A549 (cell line): ENCODE data around the gene BCL2L15. TPM values are rescaled to one million over a fixed set of nuclear protein-coding genes. Genes with fewer than 3 reads are reported as not detected.

ENCODE experiments used
- ATAC-seq, 2 experiments: fragments of 200-7000 bp in 1 of 2; fragments of >200 bp in 1 of 2; cut with Nextera tagmentation in 1 of 2; cut with Tn5 transposase in 1 of 2; 3 replicates each; pipeline versions ENCODE4 v1.8.0 to v1.9.1; 2018 to 2020; ENCODE audit warnings: mild to moderate bottlenecking in 1 of 2, moderate library complexity in 1 of 2
- CTCF ChIA-PET: fragments of 300-600 bp; sonication (Branson Sonifier 250); formaldehyde crosslinking; extraction: SDS; loops from one replicate; lab custom pipeline; 2021; ENCODE audit warnings: antibody characterized with exemption, inconsistent platforms; lab: Yijun Ruan, JAX
- POLR2A ChIA-PET: fragments of 350-600 bp; formaldehyde crosslinking; extraction: SDS; loops from one replicate; lab custom pipeline; 2021; ENCODE audit warnings: antibody characterized with exemption, inconsistent platforms; lab: Yijun Ruan, JAX
- DNase-seq, 2 experiments: peaks; one replicate each; pipeline versions ENCODE4 v3.0.0 to v3.0.0-alpha.2; 2011 to 2016; ENCODE audit warnings: low read depth in 1 of 2, low spot score in 1 of 2
- FAIRE-seq: peaks from 2 replicates; lab custom pipeline; 2011; peaks lifted over from hg19 to GRCh38; lab: Jason Lieb, UNC
- H3K27ac ChIP-seq, 2 experiments: fragments of >200 bp; sonication (Bioruptor Twin); formaldehyde crosslinking; 3 replicates each; pipeline ENCODE4 v1.5.1; 2016 to 2017
- H3K4me1 ChIP-seq: fragments of >200 bp; sonication (Bioruptor Twin); formaldehyde crosslinking; 3 replicates; pipeline ENCODE4 v1.6.1; 2016
- H3K4me2 ChIP-seq: fragments of >200 bp; sonication (Bioruptor Twin); formaldehyde crosslinking; 3 replicates; pipeline ENCODE4 v1.6.1; 2016
- H3K4me3 ChIP-seq: fragments of >200 bp; sonication (Bioruptor Twin); formaldehyde crosslinking; 3 replicates; pipeline ENCODE4 v1.5.1; 2016
- H3K9me3 ChIP-seq: fragments of >200 bp; sonication (Bioruptor Twin); formaldehyde crosslinking; 3 replicates; pipeline ENCODE4 v1.6.1; 2016
- BHLHE40 ChIP-seq: IDR thresholded peaks from 2 replicates; pipeline ENCODE4 v1.6.1; 2012; ENCODE audit warnings: low read depth, low read length, inconsistent platforms
- CBX8 ChIP-seq: fragments of 200-600 bp; sonication (generic); IDR thresholded peaks from 2 replicates; pipeline ENCODE4 v1.6.1; 2016
- CHD4 ChIP-seq: fragments of 200-600 bp; sonication (generic); IDR thresholded peaks from 2 replicates; pipeline ENCODE4 v1.6.1; 2016; ENCODE audit warnings: antibody characterized with exemption, mild to moderate bottlenecking, borderline replicate concordance
- CTCF ChIP-seq: fragments of >200 bp; sonication (Bioruptor Twin); formaldehyde crosslinking; IDR thresholded peaks from 3 replicates; pipeline ENCODE4 v1.5.1; 2016
- EHF ChIP-seq: fragments of 250-450 bp; sonication (Bioruptor Pico); IDR thresholded peaks from 2 replicates; pipeline ENCODE4 v1.5.0; 2020; ENCODE audit warnings: mild to moderate bottlenecking
- FOSB ChIP-seq: fragments of 250-450 bp; sonication (Bioruptor Pico); IDR thresholded peaks from 2 replicates; pipeline ENCODE4 v1.5.0; 2020; ENCODE audit warnings: mild to moderate bottlenecking, moderate library complexity
- FOSL2 ChIP-seq, 2 experiments: fragments of 450-650 bp in 1 of 2; fragments of >200 bp in 1 of 2; sonication (Bioruptor Twin) in 1 of 2; formaldehyde crosslinking; IDR thresholded peaks; 2 replicates each; pipeline versions ENCODE4 v1.5.0 to v1.6.1; 2016 to 2020; ENCODE audit warnings: mild to moderate bottlenecking in 1 of 2, moderate library complexity in 1 of 2
- GATA3 ChIP-seq: IDR thresholded peaks from 2 replicates; pipeline ENCODE4 v1.6.1; 2012; ENCODE audit warnings: borderline replicate concordance
- HOXA7 ChIP-seq: fragments of 250-450 bp; sonication (Bioruptor Pico); IDR thresholded peaks from 2 replicates; pipeline ENCODE4 v1.5.0; 2020; ENCODE audit warnings: mild to moderate bottlenecking, moderate library complexity
- KDM5A ChIP-seq: fragments of 200-600 bp; sonication (generic); IDR thresholded peaks from 2 replicates; pipeline ENCODE4 v1.6.1; 2016; ENCODE audit warnings: antibody characterized with exemption, mild to moderate bottlenecking
- MAFK ChIP-seq: fragments of 450-650 bp; IDR thresholded peaks from 2 replicates; pipeline ENCODE4 v1.6.1; 2014; ENCODE audit not compliant: partially characterized antibody
- MAX ChIP-seq: IDR thresholded peaks from 2 replicates; pipeline ENCODE4 v1.6.1; 2012
- MAZ ChIP-seq: fragments of 150-350 bp; IDR thresholded peaks from 2 replicates; pipeline ENCODE4 v1.6.1; 2014; ENCODE audit warnings: antibody characterized with exemption, low read depth, low read length, borderline replicate concordance
- MYC ChIP-seq: IDR thresholded peaks from 2 replicates; pipeline ENCODE4 v1.6.1; 2012; ENCODE audit warnings: mild to moderate bottlenecking, inconsistent platforms, low read length, improper control_type of control experiment, borderline replicate concordance
- NPAS2 ChIP-seq: fragments of 250-450 bp; sonication (Bioruptor Pico); IDR thresholded peaks from 2 replicates; pipeline ENCODE4 v1.8.0; 2022; ENCODE audit warnings: mild to moderate bottlenecking, moderate library complexity, borderline replicate concordance
- PBX3 ChIP-seq: IDR thresholded peaks from 2 replicates; pipeline ENCODE4 v1.6.1; 2012
- PHF8 ChIP-seq: fragments of 200-600 bp; sonication (generic); IDR thresholded peaks from 2 replicates; pipeline ENCODE4 v1.6.1; 2016; ENCODE audit warnings: low read depth, mild to moderate bottlenecking, antibody characterized with exemption, moderate library complexity, borderline replicate concordance
- RAD21 ChIP-seq, 2 experiments: fragments of >200 bp in 1 of 2; sonication (Bioruptor Twin) in 1 of 2; formaldehyde crosslinking in 1 of 2; IDR thresholded peaks in 1 of 2; conservative IDR thresholded peaks in 1 of 2; 2 replicates in 1 of 2; 3 replicates in 1 of 2; pipeline ENCODE4 v1.6.1; 2012 to 2018; ENCODE audit warnings: inconsistent platforms in 1 of 2
- REST ChIP-seq: fragments of 200-600 bp; sonication (generic); IDR thresholded peaks from 2 replicates; pipeline ENCODE4 v1.6.1; 2016; ENCODE audit warnings: antibody characterized with exemption, mild to moderate bottlenecking, moderate library complexity
- RNF2 ChIP-seq: fragments of 200-600 bp; sonication (generic); IDR thresholded peaks from 2 replicates; pipeline ENCODE4 v1.6.1; 2016; ENCODE audit warnings: low read depth, mild to moderate bottlenecking, antibody characterized with exemption, moderate library complexity, borderline replicate concordance
- ZFP36 ChIP-seq: fragments of 450-650 bp; IDR thresholded peaks from 2 replicates; pipeline ENCODE4 v1.6.1; 2014; ENCODE audit warnings: borderline replicate concordance; ENCODE audit not compliant: partially characterized antibody
- WGBS: methylation state at CpG from one replicate; pipeline ENCODE4 v1.1.6; 2017; ENCODE audit errors: missing lambda C conversion rate; 5-methylcytosine and 5-hydroxymethylcytosine counted together
- polyA plus RNA-seq, 4 experiments: library from polyadenylated mRNA; depleted of rRNA in 3 of 4; stranded (reverse); fragments of >200 nt; fragmentation: RNase III in 1 of 4; extraction: RNeasy Plus Mini Kit Qiagen cat#74134 plus additional on column Dnase treatment in 1 of 4; gene quantifications; 2 replicates in 3 of 4; 3 replicates in 1 of 4; pipeline ENCODE4 v1.2.3, GENCODE V29; 2011 to 2017
- TF ChIP-seq, protein P1 (sequence below): fragments of >200 bp; sonication (Bioruptor Twin); formaldehyde crosslinking; IDR thresholded peaks from 2 replicates; pipeline ENCODE4 v1.6.1; 2016
- TF ChIP-seq, protein P2 (sequence below): fragments of 450-650 bp; IDR thresholded peaks from 2 replicates; pipeline ENCODE4 v1.6.1; 2014; ENCODE audit warnings: antibody characterized with exemption

Gene BCL2L15
- polyA plus RNA-seq, 2 of the 4 experiments (the other 2 are of a cell fraction): 2.1 to 2.3 TPM

GRCh38 chr1:113913887-113914664 lies 26.7 kb upstream of the BCL2L15 start:
- Histone ChIP-seq H3K4me3 (no peak overlapping the region), H3K4me2 (no peak overlapping the region), H3K9me3 (no peaks in the 10 kb centered on the region), H3K27ac (no peak overlapping the region), H3K4me1 (no peaks in the 10 kb centered on the region)
- no peak for TF ChIP-seq FOSB (CRISPR knock-in tag)
- no peak for TF ChIP-seq MYC
- no peak for TF ChIP-seq RNF2
- no peak for TF ChIP-seq EHF
- no peak for TF ChIP-seq MAX
- TF ChIP-seq HOXA7 (CRISPR knock-in tag): no peak
- TF ChIP-seq PBX3: no peak
- TF ChIP-seq KDM5A: no peak
- TF ChIP-seq CHD4: no peak
- TF ChIP-seq BHLHE40: no peak
- TF ChIP-seq GATA3: no peak
- no peak for TF ChIP-seq ZFP36
- no peak for TF ChIP-seq NPAS2
- 94% methylated on average over 5 of the region's 5 CpGs for WGBS
- ChIA-PET CTCF (interaction anchor here (0.6 kb wide), 1 partner anchor 81 kb away, joined by 3 read pairs; no protein-coding TSS in a partner anchor), POLR2A (no interaction called here)
- DNase-seq (no peak), FAIRE-seq (no peak), ATAC-seq (no peak)

- TF ChIP-seq CTCF (no peak), PBX3 (no peak), MAFK (no peak), FOSB (CRISPR knock-in tag) (no peak), FOSL2 (IDR thresholded peaks at IDR 0.05) (no peak), FOSL2 (CRISPR knock-in tag; IDR thresholded peaks at IDR 0.05) (no peak), RAD21 (conservative IDR thresholded peaks at IDR 0.05 in 1 of 2, IDR thresholded peaks at IDR 0.05 in 1 of 2) (no peak), MAZ (no peak), REST (no peak), NPAS2 (no peak), CBX8 (no peak), GATA3 (no peak), PHF8 (no peak)
- TF ChIP-seq, protein P1, sequence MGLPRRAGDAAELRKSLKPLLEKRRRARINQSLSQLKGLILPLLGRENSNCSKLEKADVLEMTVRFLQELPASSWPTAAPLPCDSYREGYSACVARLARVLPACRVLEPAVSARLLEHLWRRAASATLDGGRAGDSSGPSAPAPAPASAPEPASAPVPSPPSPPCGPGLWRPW: no peak
- TF ChIP-seq, protein P2, sequence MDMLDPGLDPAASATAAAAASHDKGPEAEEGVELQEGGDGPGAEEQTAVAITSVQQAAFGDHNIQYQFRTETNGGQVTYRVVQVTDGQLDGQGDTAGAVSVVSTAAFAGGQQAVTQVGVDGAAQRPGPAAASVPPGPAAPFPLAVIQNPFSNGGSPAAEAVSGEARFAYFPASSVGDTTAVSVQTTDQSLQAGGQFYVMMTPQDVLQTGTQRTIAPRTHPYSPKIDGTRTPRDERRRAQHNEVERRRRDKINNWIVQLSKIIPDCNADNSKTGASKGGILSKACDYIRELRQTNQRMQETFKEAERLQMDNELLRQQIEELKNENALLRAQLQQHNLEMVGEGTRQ: no peak
- ATAC-seq (no peak), FAIRE-seq (no peak), DNase-seq (no peak)
- H3K4me2 ChIP-seq: no peak overlapping the region
- H3K4me3 ChIP-seq: no peak overlapping the region
- ChIA-PET CTCF (interaction anchor here (0.9 kb wide), 1 partner anchor 9 kb away, joined by 3 read pairs; no protein-coding TSS in a partner anchor), POLR2A (no interaction called here)
- 64% methylated on average over 3 of the region's 3 CpGs for WGBS
- H3K4me1 ChIP-seq: no peaks in the 10 kb centered on the region
- no peaks in the 10 kb centered on the region for H3K9me3 ChIP-seq
- no peak overlapping the region for H3K27ac ChIP-seq
Observed at GRCh38 chr1:113913312-113913668, 25.9 kb upstream of the BCL2L15 start.
